UCSD-AML1 (cell line): ENCODE results near the gene FBXO21.

Experiments used
- DNase-seq: peaks from one replicate; lab custom pipeline; 2025; ENCODE audit not compliant: unreplicated experiment; lab: John Stamatoyannopoulos, UW

Gene FBXO21

GRCh38 chr12:117141097-117141898, 49.0 kb downstream of the FBXO21 start:
- no peak for DNase-seq

- DNase-seq: no peak
Observed at GRCh38 chr12:117140397-117141096, 49.7 kb downstream of the FBXO21 start.

- no peak for DNase-seq
Observed at GRCh38 chr12:117139025-117139717, 51.1 kb downstream of the FBXO21 start.

- DNase-seq: no peak
Observed at GRCh38 chr12:117134721-117135120, 55.5 kb downstream of the FBXO21 start.

- peak; percentile 67 for DNase-seq
Observed at GRCh38 chr12:117134059-117134458, 56.2 kb downstream of the FBXO21 start.

GRCh38 chr12:117130801-117131200, 59.5 kb downstream of the FBXO21 start:
- DNase-seq: no peak

GRCh38 chr12:117129391-117129790, 60.9 kb downstream of the FBXO21 start:
- no peak for DNase-seq

- DNase-seq: no peak
Observed at GRCh38 chr12:117127933-117128823, 62.1 kb downstream of the FBXO21 start.

GRCh38 chr12:117126335-117126734, 63.9 kb downstream of the FBXO21 start:
- DNase-seq: no peak

- DNase-seq: no peak
Observed at GRCh38 chr12:117125767-117126166, 64.5 kb downstream of the FBXO21 start.

- DNase-seq: no peak
Observed at GRCh38 chr12:117125272-117125613, 65.0 kb downstream of the FBXO21 start.

GRCh38 chr12:117124421-117125271, 65.6 kb downstream of the FBXO21 start:
- DNase-seq: no peak

GRCh38 chr12:117121441-117121840, 68.8 kb downstream of the FBXO21 start:
- no peak for DNase-seq

- no peak for DNase-seq
Observed at GRCh38 chr12:117120787-117121186, 69.5 kb downstream of the FBXO21 start.

- DNase-seq: peak; percentile 53
Observed at GRCh38 chr12:117119592-117120198, 70.6 kb downstream of the FBXO21 start.

GRCh38 chr12:117118838-117119591, 71.3 kb downstream of the FBXO21 start:
- DNase-seq: no peak

- DNase-seq: no peak
Observed at GRCh38 chr12:117114784-117115183, 75.5 kb downstream of the FBXO21 start.

- no peak for DNase-seq
Observed at GRCh38 chr12:117113231-117113630, 77.0 kb downstream of the FBXO21 start.
